Hepatocyte (in vitro differentiated cells): ENCODE measurements around the gene IL34. TPM values are rescaled to one million over a fixed set of nuclear protein-coding genes. Genes with fewer than 3 reads are reported as not detected.
A peak's percentile ranks its signal among the peaks of the same experiment; 100 is the strongest.

Source experiments
- DNase-seq: peaks from one replicate; pipeline ENCODE4 v3.0.0-alpha.2; 2016; ENCODE audit warnings: low spot score
- H2AFZ ChIP-seq: fragments of 200-600 bp; sonication (generic); 2 replicates; pipeline ENCODE4 v1.6.0; 2016; ENCODE audit warnings: antibody characterized with exemption, mild to moderate bottlenecking
- H3K27ac ChIP-seq: fragments of 200-600 bp; sonication (generic); 2 replicates; pipeline ENCODE4 v1.5.1; 2016; ENCODE audit warnings: mild to moderate bottlenecking
- H3K27me3 ChIP-seq: fragments of 200-600 bp; sonication (generic); 2 replicates; pipeline ENCODE4 v1.6.1; 2016
- H3K36me3 ChIP-seq: fragments of 200-600 bp; sonication (generic); replicated peaks from 2 replicates; pipeline ENCODE4 v1.5.1; 2016; ENCODE audit warnings: low read depth; ENCODE audit not compliant: insufficient read depth
- H3K4me1 ChIP-seq: fragments of 200-600 bp; sonication (generic); 2 replicates; pipeline ENCODE4 v1.5.1; 2016; ENCODE audit warnings: mild to moderate bottlenecking, moderate library complexity; ENCODE audit not compliant: insufficient read depth
- H3K4me2 ChIP-seq: fragments of 200-600 bp; sonication (generic); 2 replicates; pipeline ENCODE4 v1.6.0; 2016
- H3K4me3 ChIP-seq: fragments of 200-600 bp; sonication (generic); 2 replicates; pipeline ENCODE4 v1.5.1; 2016; ENCODE audit warnings: mild to moderate bottlenecking
- H3K79me2 ChIP-seq: fragments of 200-600 bp; sonication (generic); 2 replicates; pipeline ENCODE4 v1.6.0; 2017; ENCODE audit warnings: mild to moderate bottlenecking
- H3K9me2 ChIP-seq: fragments of 200-600 bp; sonication (generic); replicated peaks from 2 replicates; pipeline ENCODE4 v1.6.0; 2017; ENCODE audit warnings: mild to moderate bottlenecking; ENCODE audit not compliant: insufficient read depth
- H3K9me3 ChIP-seq: fragments of 200-600 bp; sonication (generic); 2 replicates; pipeline ENCODE4 v1.5.1; 2016; ENCODE audit warnings: low read depth, mild to moderate bottlenecking
- H4K20me1 ChIP-seq: fragments of 200-600 bp; sonication (generic); 2 replicates; pipeline ENCODE4 v1.6.0; 2016; ENCODE audit warnings: mild to moderate bottlenecking; ENCODE audit not compliant: insufficient read depth, poor library complexity, severe bottlenecking
- EZH2 ChIP-seq: fragments of 200-600 bp; sonication (generic); IDR thresholded peaks from 2 replicates; pipeline ENCODE4 v1.6.1; 2016; ENCODE audit warnings: antibody characterized with exemption, mild to moderate bottlenecking, borderline replicate concordance
- EZH2phosphoT487 ChIP-seq: fragments of 200-600 bp; sonication (generic); IDR thresholded peaks from one replicate; pipeline ENCODE4 v1.6.1; 2018; ENCODE audit warnings: antibody characterized with exemption, mild to moderate bottlenecking, low read depth, moderate library complexity; ENCODE audit not compliant: unreplicated experiment, severe bottlenecking
- WGBS: methylation state at CpG from one replicate; pipeline ENCODE4 v1.1.6; 2016; ENCODE audit warnings: low lambda C conversion rate; ENCODE audit errors: missing lambda C conversion rate; 5-methylcytosine and 5-hydroxymethylcytosine counted together
- polyA plus RNA-seq: library from polyadenylated mRNA; unstranded; fragments of >200 nt; fragmentation: Nextera tagmentation; extraction: Ambion mirVana; gene quantifications from 2 replicates; pipeline ENCODE4 v1.2.1, GENCODE V29; 2016
- total RNA-seq: library from RNA; depleted of rRNA; stranded (reverse); fragments of >200 nt; gene quantifications from 2 replicates; pipeline ENCODE4 v1.2.3, GENCODE V29; 2014
- TF ChIP-seq, protein P1 (sequence below): fragments of 200-600 bp; sonication (generic); IDR thresholded peaks from 2 replicates; pipeline ENCODE4 v1.5.1; 2016; ENCODE audit warnings: antibody characterized with exemption, mild to moderate bottlenecking; ENCODE audit not compliant: poor library complexity

IL34 gene
- total and polyA plus RNA-seq, 2 experiments from 2014 or later, result 0.48 to 2.2 TPM

DNA sequence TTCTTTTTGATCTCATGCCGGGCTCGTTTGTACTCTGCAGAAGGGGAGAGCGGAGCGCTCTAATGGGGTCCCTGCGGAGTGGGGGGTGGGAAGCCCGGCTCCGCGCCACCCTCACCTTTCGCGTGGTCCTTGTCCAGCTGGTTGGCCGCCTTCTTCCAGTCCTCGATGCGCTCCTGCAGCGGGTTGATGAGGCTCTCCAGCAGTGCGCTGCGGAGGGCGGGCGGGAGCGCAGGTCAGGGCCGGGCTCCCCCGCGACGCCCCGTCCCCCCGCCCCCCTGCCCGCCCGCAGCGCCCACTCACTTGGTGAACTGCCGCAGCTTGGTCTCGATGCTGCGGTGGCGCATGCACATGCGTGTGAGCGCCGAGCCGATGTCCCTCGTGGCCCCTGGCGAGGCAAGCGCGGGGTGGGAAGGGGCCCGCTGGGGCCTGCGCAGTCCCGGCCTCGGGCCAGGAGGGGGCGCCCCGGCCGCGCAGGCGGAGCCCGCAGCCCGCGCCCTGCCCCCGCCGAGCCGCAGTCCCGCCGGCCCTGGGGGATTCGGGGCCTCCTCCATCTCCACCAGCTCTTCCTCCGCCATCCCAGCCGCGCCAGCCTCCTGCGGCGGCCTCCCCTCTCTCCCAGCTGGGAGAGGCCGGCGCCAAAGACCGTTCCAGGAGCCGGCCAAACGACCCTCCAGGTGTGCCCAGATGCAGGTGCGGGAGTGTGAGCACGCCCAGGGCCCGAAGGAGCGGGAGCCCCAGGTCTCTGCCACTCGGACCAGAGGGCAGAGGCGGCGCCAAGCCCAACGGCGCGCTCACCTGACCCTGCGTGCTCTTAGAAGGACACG, 33.5 kb downstream of the IL34 start:
- TF ChIP-seq, protein P1, sequence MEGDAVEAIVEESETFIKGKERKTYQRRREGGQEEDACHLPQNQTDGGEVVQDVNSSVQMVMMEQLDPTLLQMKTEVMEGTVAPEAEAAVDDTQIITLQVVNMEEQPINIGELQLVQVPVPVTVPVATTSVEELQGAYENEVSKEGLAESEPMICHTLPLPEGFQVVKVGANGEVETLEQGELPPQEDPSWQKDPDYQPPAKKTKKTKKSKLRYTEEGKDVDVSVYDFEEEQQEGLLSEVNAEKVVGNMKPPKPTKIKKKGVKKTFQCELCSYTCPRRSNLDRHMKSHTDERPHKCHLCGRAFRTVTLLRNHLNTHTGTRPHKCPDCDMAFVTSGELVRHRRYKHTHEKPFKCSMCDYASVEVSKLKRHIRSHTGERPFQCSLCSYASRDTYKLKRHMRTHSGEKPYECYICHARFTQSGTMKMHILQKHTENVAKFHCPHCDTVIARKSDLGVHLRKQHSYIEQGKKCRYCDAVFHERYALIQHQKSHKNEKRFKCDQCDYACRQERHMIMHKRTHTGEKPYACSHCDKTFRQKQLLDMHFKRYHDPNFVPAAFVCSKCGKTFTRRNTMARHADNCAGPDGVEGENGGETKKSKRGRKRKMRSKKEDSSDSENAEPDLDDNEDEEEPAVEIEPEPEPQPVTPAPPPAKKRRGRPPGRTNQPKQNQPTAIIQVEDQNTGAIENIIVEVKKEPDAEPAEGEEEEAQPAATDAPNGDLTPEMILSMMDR, result peak; percentile 24
- TF ChIP-seq EZH2 (no peak), EZH2phosphoT487 (no peak)
- H3K4me3 ChIP-seq, result no peak overlapping the region

GRCh38 chr16:70680495-70681381, 34.4 kb downstream of the IL34 start:
- DNase-seq, result no peak
- TF ChIP-seq EZH2phosphoT487 (no peak), EZH2 (no peak)
- TF ChIP-seq, protein P1, result no peak
- H3K36me3 ChIP-seq, result no peaks in the 10 kb centered on the region
- peak overlapping the region; percentile 56 for H3K4me2 ChIP-seq
- no peaks in the 10 kb centered on the region for H3K9me2 ChIP-seq
- H3K4me3 ChIP-seq, result no peak overlapping the region
- H2AFZ ChIP-seq, result no peak overlapping the region
- 82% methylated on average over 17 of the region's 18 CpGs for WGBS
- H3K79me2 ChIP-seq, result peaks cover 53% of the 10 kb centered on the region
- H4K20me1 ChIP-seq, result peaks cover 46% of the 10 kb centered on the region
- no peaks in the 10 kb centered on the region for H3K9me3 ChIP-seq
- peaks cover 36% of the 10 kb centered on the region for H3K4me1 ChIP-seq
- no peaks in the 10 kb centered on the region for H3K27me3 ChIP-seq
- H3K27ac ChIP-seq, result no peak overlapping the region

More for the DNA sequence above, 33.5 kb downstream of the IL34 start:
- Histone ChIP-seq H3K9me3 (no peaks in the 10 kb centered on the region), H2AFZ (no peak overlapping the region), H3K36me3 (no peaks in the 10 kb centered on the region), H3K27me3 (no peaks in the 10 kb centered on the region), H3K27ac (no peak overlapping the region), H3K9me2 (no peaks in the 10 kb centered on the region), H4K20me1 (peaks cover 45% of the 10 kb centered on the region), H3K79me2 (peaks cover 47% of the 10 kb centered on the region), H3K4me2 (peak overlapping the region; percentile 56), H3K4me1 (peaks cover 35% of the 10 kb centered on the region)
- no peak for DNase-seq
- WGBS, result 83% methylated on average over 27 of the region's 80 CpGs

- 75% methylated on average over 13 of the region's 13 CpGs for WGBS
- Histone ChIP-seq H3K4me2 (peak overlapping the region; percentile 94), H3K27ac (peak overlapping the region; percentile 27), H4K20me1 (peaks cover 46% of the 10 kb centered on the region), H2AFZ (no peak overlapping the region), H3K27me3 (no peaks in the 10 kb centered on the region), H3K4me1 (peaks cover 41% of the 10 kb centered on the region), H3K9me2 (no peaks in the 10 kb centered on the region), H3K36me3 (no peaks in the 10 kb centered on the region), H3K79me2 (peaks cover 53% of the 10 kb centered on the region), H3K4me3 (no peak overlapping the region), H3K9me3 (no peaks in the 10 kb centered on the region)
- DNase-seq, result no peak
- TF ChIP-seq EZH2phosphoT487, result no peak
- TF ChIP-seq, protein P1, result no peak
- TF ChIP-seq EZH2, result no peak
These were observed 35.3 kb downstream of the IL34 start for GRCh38 chr16:70681382-70682238.
